NT2/D1 (cell line): Measurements from ENCODE around the gene GNE.

Source experiments
- YY1 ChIP-seq: IDR thresholded peaks from 2 replicates; pipeline ENCODE4 v1.6.1; 2011; ENCODE audit not compliant: insufficient read length, insufficient read depth
- ZNF274 ChIP-seq: IDR thresholded peaks from 2 replicates; pipeline ENCODE4 v1.6.1; 2011; ENCODE audit warnings: mild to moderate bottlenecking, low read depth, low read length

- no peak for TF ChIP-seq ZNF274
- no peak for TF ChIP-seq YY1
Observed at GRCh38 chr9:36276254-36276653, 18.0 kb upstream of the GNE start.
